Measurements from ENCODE around the gene SH3BP5L. TPM values are rescaled to one million over a fixed set of nuclear protein-coding genes. Genes with fewer than 3 reads are reported as not detected.
"Not testable (repeated sequence)": the region's sequence is repeated elsewhere in the genome, so short reads cannot be mapped to it uniquely, and the experiment has no call there.

Gene SH3BP5L
- total RNA-seq, 1 donor from 2014 or later = 29.0 TPM

GRCh38 chr1:248791010-248791409 is 34.7 kb downstream of the SH3BP5L start:
- Mint-ChIP-seq H3K27me3 (ENCODE audit: insufficient read depth) (peaks cover 13% of the 10 kb centered on the region), H3K4me1 (ENCODE audit: low read depth) (peaks cover 10% of the 10 kb centered on the region), H3K4me3 (no peak overlapping the region), H3K9me3 (peaks cover 3% of the 10 kb centered on the region), H3K36me3 (ENCODE audit: low read depth) (no peaks in the 10 kb centered on the region), H3K27ac (no peak overlapping the region)
- intact Hi-C loops (cut with micrococcal nuclease) = no loop called here
- DNase-seq (ENCODE audit: low spot score) = no peak

GRCh38 chr1:248790456-248790855 is 35.3 kb downstream of the SH3BP5L start:
- peaks cover 13% of the 10 kb centered on the region for H3K27me3 Mint-ChIP-seq (ENCODE audit: insufficient read depth)
- H3K4me3 Mint-ChIP-seq = no peak overlapping the region
- H3K27ac Mint-ChIP-seq = no peak overlapping the region
- H3K9me3 Mint-ChIP-seq = peaks cover 3% of the 10 kb centered on the region
- intact Hi-C loops (cut with micrococcal nuclease) = no loop called here
- H3K4me1 Mint-ChIP-seq (ENCODE audit: low read depth) = peaks cover 14% of the 10 kb centered on the region
- no peak for DNase-seq (ENCODE audit: low spot score)
- no peaks in the 10 kb centered on the region for H3K36me3 Mint-ChIP-seq (ENCODE audit: low read depth)

- intact Hi-C loops (cut with micrococcal nuclease); H3K36me3 Mint-ChIP-seq (ENCODE audit: low read depth): not testable (repeated sequence)
- H3K4me1 Mint-ChIP-seq (ENCODE audit: low read depth) = peaks cover 14% of the 10 kb centered on the region
Observed at GRCh38 chr1:248789337-248789736, 36.4 kb downstream of the SH3BP5L start.

GRCh38 chr1:248788327-248788726 is 37.4 kb downstream of the SH3BP5L start:
- Mint-ChIP-seq H3K4me3 (no peak overlapping the region), H3K27me3 (ENCODE audit: insufficient read depth) (peaks cover 11% of the 10 kb centered on the region), H3K9me3 (no peaks in the 10 kb centered on the region), H3K36me3 (ENCODE audit: low read depth) (no peaks in the 10 kb centered on the region), H3K27ac (no peak overlapping the region), H3K4me1 (ENCODE audit: low read depth) (peaks cover 5% of the 10 kb centered on the region)
- intact Hi-C loops (cut with micrococcal nuclease) = no loop called here
- DNase-seq (ENCODE audit: low spot score) = no peak

More at GRCh38 chr1:248789337-248789736, 36.4 kb downstream of the SH3BP5L start:
- H3K9me3 Mint-ChIP-seq; H3K27ac Mint-ChIP-seq; DNase-seq (ENCODE audit: low spot score); H3K4me3 Mint-ChIP-seq: not testable (repeated sequence)
- peaks cover 11% of the 10 kb centered on the region for H3K27me3 Mint-ChIP-seq (ENCODE audit: insufficient read depth)

- H3K4me3 Mint-ChIP-seq = no peak overlapping the region
- H3K27me3 Mint-ChIP-seq (ENCODE audit: insufficient read depth) = peaks cover 11% of the 10 kb centered on the region
- H3K27ac Mint-ChIP-seq = no peak overlapping the region
- intact Hi-C loops (cut with micrococcal nuclease) = no loop called here
- H3K36me3 Mint-ChIP-seq (ENCODE audit: low read depth) = no peaks in the 10 kb centered on the region
- no peak for DNase-seq (ENCODE audit: low spot score)
- H3K4me1 Mint-ChIP-seq (ENCODE audit: low read depth) = peaks cover 5% of the 10 kb centered on the region
- H3K9me3 Mint-ChIP-seq = no peaks in the 10 kb centered on the region
Observed at GRCh38 chr1:248787430-248787829, 38.3 kb downstream of the SH3BP5L start.

GRCh38 chr1:248786156-248786555 is 39.6 kb downstream of the SH3BP5L start:
- no peak overlapping the region for H3K27ac Mint-ChIP-seq
- no peak overlapping the region for H3K4me3 Mint-ChIP-seq
- peaks cover 5% of the 10 kb centered on the region for H3K4me1 Mint-ChIP-seq (ENCODE audit: low read depth)
- intact Hi-C loops (cut with micrococcal nuclease) = no loop called here
- H3K36me3 Mint-ChIP-seq (ENCODE audit: low read depth) = no peaks in the 10 kb centered on the region
- H3K27me3 Mint-ChIP-seq (ENCODE audit: insufficient read depth) = peaks cover 11% of the 10 kb centered on the region
- no peak for DNase-seq (ENCODE audit: low spot score)
- H3K9me3 Mint-ChIP-seq = peaks cover 9% of the 10 kb centered on the region

GRCh38 chr1:248783367-248783766 is 42.3 kb downstream of the SH3BP5L start:
- no peak overlapping the region for H3K4me3 Mint-ChIP-seq
- intact Hi-C loops (cut with micrococcal nuclease) = no loop called here
- H3K27me3 Mint-ChIP-seq (ENCODE audit: insufficient read depth) = peaks cover 4% of the 10 kb centered on the region
- H3K9me3 Mint-ChIP-seq = peaks cover 11% of the 10 kb centered on the region
- no peak overlapping the region for H3K27ac Mint-ChIP-seq
- H3K36me3 Mint-ChIP-seq (ENCODE audit: low read depth) = no peaks in the 10 kb centered on the region
- DNase-seq (ENCODE audit: low spot score) = no peak
- H3K4me1 Mint-ChIP-seq (ENCODE audit: low read depth) = peaks cover 5% of the 10 kb centered on the region

- peaks cover 4% of the 10 kb centered on the region for H3K27me3 Mint-ChIP-seq (ENCODE audit: insufficient read depth)
- no peak overlapping the region for H3K27ac Mint-ChIP-seq
Observed at GRCh38 chr1:248782416-248783141, 43.1 kb downstream of the SH3BP5L start.

GRCh38 chr1:248779350-248779749 is 46.4 kb downstream of the SH3BP5L start:
- DNase-seq (ENCODE audit: low spot score) = no peak
- intact Hi-C loops (cut with micrococcal nuclease) = no loop called here
- no peak overlapping the region for H3K4me3 Mint-ChIP-seq

More at GRCh38 chr1:248782416-248783141, 43.1 kb downstream of the SH3BP5L start:
- no peaks in the 10 kb centered on the region for H3K36me3 Mint-ChIP-seq (ENCODE audit: low read depth)
- intact Hi-C loops (cut with micrococcal nuclease) = no loop called here
- peaks cover 11% of the 10 kb centered on the region for H3K9me3 Mint-ChIP-seq
- no peak for DNase-seq (ENCODE audit: low spot score)
- no peak overlapping the region for H3K4me3 Mint-ChIP-seq
- peaks cover 5% of the 10 kb centered on the region for H3K4me1 Mint-ChIP-seq (ENCODE audit: low read depth)

GRCh38 chr1:248778906-248779305 is 46.8 kb downstream of the SH3BP5L start:
- no peak for DNase-seq (ENCODE audit: low spot score)
- intact Hi-C loops (cut with micrococcal nuclease) = no loop called here
- Mint-ChIP-seq H3K27me3 (ENCODE audit: insufficient read depth) (no peaks in the 10 kb centered on the region), H3K36me3 (ENCODE audit: low read depth) (no peaks in the 10 kb centered on the region), H3K9me3 (peaks cover 11% of the 10 kb centered on the region), H3K27ac (no peak overlapping the region), H3K4me1 (ENCODE audit: low read depth) (no peaks in the 10 kb centered on the region), H3K4me3 (no peak overlapping the region)

More at GRCh38 chr1:248779350-248779749, 46.4 kb downstream of the SH3BP5L start:
- Mint-ChIP-seq H3K9me3 (peaks cover 11% of the 10 kb centered on the region), H3K27me3 (ENCODE audit: insufficient read depth) (no peaks in the 10 kb centered on the region), H3K27ac (no peak overlapping the region), H3K4me1 (ENCODE audit: low read depth) (no peaks in the 10 kb centered on the region), H3K36me3 (ENCODE audit: low read depth) (no peaks in the 10 kb centered on the region)

- H3K9me3 Mint-ChIP-seq = peaks cover 11% of the 10 kb centered on the region
- H3K4me3 Mint-ChIP-seq = no peak overlapping the region
- DNase-seq (ENCODE audit: low spot score) = no peak
- no peaks in the 10 kb centered on the region for H3K36me3 Mint-ChIP-seq (ENCODE audit: low read depth)
- intact Hi-C loops (cut with micrococcal nuclease) = no loop called here
- no peaks in the 10 kb centered on the region for H3K4me1 Mint-ChIP-seq (ENCODE audit: low read depth)
- H3K27me3 Mint-ChIP-seq (ENCODE audit: insufficient read depth) = no peaks in the 10 kb centered on the region
- no peak overlapping the region for H3K27ac Mint-ChIP-seq
Observed at GRCh38 chr1:248776991-248777390, 48.7 kb downstream of the SH3BP5L start.

- no peaks in the 10 kb centered on the region for H3K27me3 Mint-ChIP-seq (ENCODE audit: insufficient read depth)
- no peak for DNase-seq (ENCODE audit: low spot score)
- no peak overlapping the region for H3K27ac Mint-ChIP-seq
- no peaks in the 10 kb centered on the region for H3K36me3 Mint-ChIP-seq (ENCODE audit: low read depth)
- intact Hi-C loops (cut with micrococcal nuclease) = no loop called here
- H3K4me3 Mint-ChIP-seq = no peak overlapping the region
- H3K9me3 Mint-ChIP-seq = peaks cover under 1% of the 10 kb centered on the region
- no peaks in the 10 kb centered on the region for H3K4me1 Mint-ChIP-seq (ENCODE audit: low read depth)
Observed at GRCh38 chr1:248775441-248775840, 50.3 kb downstream of the SH3BP5L start.

All from activated T-helper 1 cell treated with anti-CD3 and anti-CD28 coated beads, Interleukin-12 subunit alpha, Interleukin-12 subunit beta, Interleukin-2, Interleukin-4 antibody, amounts not matched to agents 30 ng/mL and 10 ng/mL and 1 ng/mL, durations not matched to agents 14 hours and 24 hours and 36 hours (primary cell).